AG04449 (cell line): ENCODE measurements around the gene MIOS.
A peak's percentile ranks its signal among the peaks of the same experiment; 100 is the strongest.
"Not testable (repeated sequence)": the region's sequence is repeated elsewhere in the genome, so short reads cannot be mapped to it uniquely, and the experiment has no call there.

Source experiments
- CTCF ChIA-PET: fragments of 350-600 bp; formaldehyde crosslinking; extraction: SDS; loops from one replicate; lab custom pipeline; 2021; ENCODE audit warnings: antibody characterized with exemption; lab: Yijun Ruan, JAX
- POLR2A ChIA-PET: fragments of 400-600, 350-600 bp; formaldehyde crosslinking; extraction: SDS; loops from one replicate; lab custom pipeline; 2020; ENCODE audit warnings: antibody characterized with exemption, inconsistent platforms; lab: Yijun Ruan, JAX
- DNase-seq: peaks from one replicate; pipeline ENCODE4 v3.0.0-alpha.2; 2010; ENCODE audit warnings: low read depth, low spot score
- H3K4me3 ChIP-seq: 2 replicates; pipeline ENCODE4 v1.5.1; 2011; ENCODE audit warnings: low read depth, mild to moderate bottlenecking, control low read depth, low read length
- TF ChIP-seq, protein P1 (sequence below): IDR thresholded peaks from one replicate; pipeline ENCODE4 v1.5.1; 2011; ENCODE audit warnings: mild to moderate bottlenecking, moderate library complexity, low read length, control low read depth, inconsistent platforms; ENCODE audit not compliant: insufficient read depth; ENCODE audit errors: missing control alignments

Gene MIOS

DNA sequence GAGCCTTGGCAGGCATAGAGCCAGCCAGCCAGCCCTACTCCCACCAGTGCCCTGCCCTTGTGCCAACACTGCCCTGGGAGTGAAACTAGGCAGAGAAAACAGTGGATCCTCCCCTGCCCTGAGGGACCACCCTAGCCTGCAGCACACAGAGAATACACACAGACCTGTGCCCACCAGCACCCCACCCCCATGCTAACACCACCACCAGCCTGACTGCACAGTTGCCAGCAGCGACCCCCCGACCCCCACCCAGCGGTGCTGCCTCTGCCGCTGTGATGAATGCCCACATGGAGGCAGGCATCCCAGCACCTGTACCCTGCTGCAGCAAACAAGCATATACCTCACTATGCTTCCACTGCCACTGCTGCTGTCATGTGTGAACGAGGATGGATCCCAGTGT lies 9.4 kb upstream of the MIOS start:
- POLR2A ChIA-PET: no interaction called here
- no peak for DNase-seq
- CTCF ChIA-PET: no interaction called here
- H3K4me3 ChIP-seq: no peak overlapping the region
- TF ChIP-seq, protein P1, sequence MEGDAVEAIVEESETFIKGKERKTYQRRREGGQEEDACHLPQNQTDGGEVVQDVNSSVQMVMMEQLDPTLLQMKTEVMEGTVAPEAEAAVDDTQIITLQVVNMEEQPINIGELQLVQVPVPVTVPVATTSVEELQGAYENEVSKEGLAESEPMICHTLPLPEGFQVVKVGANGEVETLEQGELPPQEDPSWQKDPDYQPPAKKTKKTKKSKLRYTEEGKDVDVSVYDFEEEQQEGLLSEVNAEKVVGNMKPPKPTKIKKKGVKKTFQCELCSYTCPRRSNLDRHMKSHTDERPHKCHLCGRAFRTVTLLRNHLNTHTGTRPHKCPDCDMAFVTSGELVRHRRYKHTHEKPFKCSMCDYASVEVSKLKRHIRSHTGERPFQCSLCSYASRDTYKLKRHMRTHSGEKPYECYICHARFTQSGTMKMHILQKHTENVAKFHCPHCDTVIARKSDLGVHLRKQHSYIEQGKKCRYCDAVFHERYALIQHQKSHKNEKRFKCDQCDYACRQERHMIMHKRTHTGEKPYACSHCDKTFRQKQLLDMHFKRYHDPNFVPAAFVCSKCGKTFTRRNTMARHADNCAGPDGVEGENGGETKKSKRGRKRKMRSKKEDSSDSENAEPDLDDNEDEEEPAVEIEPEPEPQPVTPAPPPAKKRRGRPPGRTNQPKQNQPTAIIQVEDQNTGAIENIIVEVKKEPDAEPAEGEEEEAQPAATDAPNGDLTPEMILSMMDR: no peak

GRCh38 chr7:7561591-7561990 lies 5.1 kb upstream of the MIOS start:
- H3K4me3 ChIP-seq, POLR2A ChIA-PET, CTCF ChIA-PET, DNase-seq: not testable (repeated sequence)

GRCh38 chr7:7562736-7563135 lies 3.9 kb upstream of the MIOS start:
- ChIA-PET CTCF (interaction anchor here (0.6 to 1.6 kb wide), 2 partner anchors 459 to 572 kb away, joined by 3 to 5 read pairs; no protein-coding TSS in a partner anchor), POLR2A (no interaction called here)
- TF ChIP-seq, protein P1: no peak
- peak; percentile 46 for DNase-seq
- H3K4me3 ChIP-seq: no peak overlapping the region

- DNase-seq: no peak
- TF ChIP-seq, protein P1: no peak
- H3K4me3 ChIP-seq: no peak overlapping the region
- POLR2A ChIA-PET: no interaction called here
- CTCF ChIA-PET: interaction anchor here (0.9 to 1.6 kb wide), 4 partner anchors 9 to 460 kb away, joined by 3 to 5 read pairs (median 3); no protein-coding TSS in a partner anchor
Measured at GRCh38 chr7:7563269-7563668, 3.4 kb upstream of the MIOS start.

DNA sequence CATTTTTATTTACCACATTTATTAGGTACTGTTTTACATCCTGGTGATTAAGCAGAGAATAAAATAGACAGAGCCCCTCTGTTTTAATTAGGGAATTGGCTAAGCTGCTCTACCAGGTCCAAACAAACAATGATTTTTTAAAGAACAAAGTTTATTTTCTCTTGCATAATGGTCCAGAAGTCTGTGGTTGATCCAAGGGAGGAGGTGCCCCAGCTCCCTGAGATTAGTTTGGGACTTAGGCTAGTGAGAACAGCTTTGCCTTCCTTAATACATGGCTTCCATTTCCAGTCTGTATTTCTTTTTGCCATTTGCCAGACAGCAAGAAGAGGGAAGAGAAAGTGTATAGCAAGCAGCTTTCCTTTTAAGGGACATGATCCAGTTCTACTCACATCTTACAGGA lies 2.9 kb upstream of the MIOS start:
- TF ChIP-seq, protein P1: no peak
- no peak overlapping the region for H3K4me3 ChIP-seq
- ChIA-PET POLR2A (no interaction called here), CTCF (interaction anchor here (0.9 to 1.6 kb wide), 4 partner anchors 9 to 460 kb away, joined by 3 to 5 read pairs (median 3); no protein-coding TSS in a partner anchor)
- DNase-seq: no peak

DNA sequence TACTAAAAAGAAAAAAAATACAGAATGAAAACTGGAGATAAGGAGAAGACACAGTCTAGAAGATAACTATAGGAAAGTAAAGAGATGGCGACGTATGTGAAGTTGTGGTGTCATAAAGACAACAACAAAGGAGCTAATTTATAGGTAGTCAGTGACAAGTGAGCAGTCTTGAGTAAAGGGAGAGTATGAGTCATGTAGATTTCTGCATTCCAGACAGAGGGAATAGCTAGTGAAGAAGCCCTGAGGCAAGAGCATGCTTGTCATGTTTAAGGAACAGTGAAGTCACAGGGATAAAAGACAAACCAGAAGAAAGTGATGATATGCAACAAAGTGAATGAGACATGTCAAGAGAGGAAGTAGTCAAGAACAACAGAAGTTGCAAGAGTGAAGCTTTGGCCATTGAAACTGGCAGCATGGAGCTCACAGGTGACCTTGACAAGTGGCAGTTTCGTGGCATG lies 2.3 kb upstream of the MIOS start:
- ChIA-PET POLR2A (interaction anchor here (0.5 kb wide), 1 partner anchor 465 kb away, joined by 3 read pairs; no protein-coding TSS in a partner anchor), CTCF (interaction anchor here (0.9 to 1.6 kb wide), 5 partner anchors 10 to 461 kb away, joined by 3 to 5 read pairs (median 3); no protein-coding TSS in a partner anchor)
- H3K4me3 ChIP-seq: no peak overlapping the region
- TF ChIP-seq, protein P1: no peak
- peak; percentile 75 for DNase-seq
